Activated CD4-positive, alpha-beta T cell treated with anti-CD3 and anti-CD28 coated beads, Interleukin-2, amount 50 U/mL, for 48 hours (primary cell): ENCODE data around the gene DDX39B.

ENCODE experiments used
- DNase-seq, 2 experiments: peaks; one replicate each; pipeline ENCODE4 v3.0.0-alpha.2; 2020

DDX39B gene

DNA sequence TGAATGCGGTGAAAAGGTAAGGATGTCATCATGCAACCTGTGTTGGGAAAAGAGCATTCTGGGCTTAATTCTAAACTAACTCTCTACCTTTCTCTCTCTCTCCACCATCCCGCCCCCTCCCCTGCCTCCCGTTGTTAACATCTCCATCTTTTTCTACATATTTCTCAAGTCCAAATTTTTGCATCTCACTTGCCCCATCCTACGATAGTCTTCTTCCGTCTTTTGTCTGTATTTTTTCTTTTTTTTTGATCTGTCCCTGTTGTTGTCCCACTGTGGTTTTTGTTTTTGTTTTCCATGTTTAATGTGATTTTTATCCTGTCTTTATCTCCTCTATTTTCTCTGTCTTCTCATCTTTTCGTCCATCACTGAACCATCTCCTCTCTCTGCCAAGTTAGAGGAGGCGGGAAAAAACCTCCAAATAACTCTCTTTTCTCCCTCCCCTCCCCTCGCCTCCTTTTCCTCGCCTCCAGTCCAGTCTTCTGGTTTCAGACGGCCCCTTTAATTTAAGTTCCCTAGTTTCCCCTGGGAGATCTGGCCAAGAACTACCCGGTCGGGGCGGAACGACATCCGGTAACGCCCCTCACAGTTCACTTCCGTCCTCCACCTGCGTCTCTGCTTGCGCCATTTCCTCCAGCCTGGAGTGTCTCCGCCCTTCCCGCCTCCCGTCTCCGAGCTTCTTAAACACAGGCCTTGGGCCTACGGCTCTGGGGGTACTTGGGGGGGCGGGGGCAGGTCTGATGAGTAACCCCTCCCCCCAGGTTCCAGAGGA lies 5.3 kb upstream of the DDX39B start, which contains the start of gene NFKBIL1:
Gene NFKBIL1, plus strand, starts transcription at position 651 of the 769 bp plus-strand sequence. Its CDS starts 87 bp downstream, at position 738.
- DNase-seq = peak; percentile 91 to 95

GRCh38 chr6:31546339-31546957 lies 4.6 kb upstream of the DDX39B start, which contains the start of gene ATP6V1G2:
Gene ATP6V1G2 (minus strand): TSS chr6:31546608. CDS start chr6:31546559, 49 bp downstream.
- peak; percentile 93 to 96 for DNase-seq

- no peak for DNase-seq
These were observed 3.5 kb upstream of the DDX39B start for GRCh38 chr6:31545291-31545690.

DNA sequence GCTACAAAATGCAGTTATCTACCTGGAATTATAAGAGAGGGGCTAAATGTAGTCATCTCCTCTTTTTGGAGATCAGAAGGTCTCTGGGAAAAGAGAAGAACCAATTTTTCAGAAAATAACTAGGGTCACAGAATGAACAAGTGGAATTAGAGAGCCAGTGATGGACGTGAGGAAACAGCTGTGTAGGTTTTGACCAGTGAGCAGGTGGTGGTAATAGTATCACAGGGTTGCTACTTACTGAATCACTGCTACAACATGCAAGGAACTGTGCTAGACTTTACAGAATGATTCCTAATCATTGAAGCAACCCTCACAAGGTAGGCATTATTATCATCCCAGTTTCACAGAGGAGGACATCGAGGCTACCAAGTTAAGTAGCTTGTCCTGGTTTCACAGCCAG lies 2.9 kb upstream of the DDX39B start:
- no peak for DNase-seq

DNA sequence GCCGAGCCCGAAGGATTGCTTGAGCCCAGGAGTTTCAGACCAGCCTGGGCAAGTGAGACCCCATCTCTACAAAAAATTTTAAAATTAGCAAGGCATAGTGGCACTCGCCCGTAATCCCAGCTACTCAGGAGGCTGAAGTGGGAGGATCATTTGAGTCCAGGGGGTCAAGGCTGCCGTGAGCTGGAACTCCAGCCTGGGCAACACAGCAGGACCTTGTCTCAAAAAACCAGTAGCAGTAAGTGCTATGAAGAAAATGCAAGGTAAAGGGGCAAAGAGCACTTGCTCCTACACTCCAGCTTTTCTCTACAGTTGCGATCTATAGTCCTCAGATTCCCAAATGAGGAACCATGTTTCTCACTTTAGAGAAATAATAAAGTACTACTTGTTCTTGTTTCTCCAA lies 1.8 kb upstream of the DDX39B start:
- no peak for DNase-seq

DNA sequence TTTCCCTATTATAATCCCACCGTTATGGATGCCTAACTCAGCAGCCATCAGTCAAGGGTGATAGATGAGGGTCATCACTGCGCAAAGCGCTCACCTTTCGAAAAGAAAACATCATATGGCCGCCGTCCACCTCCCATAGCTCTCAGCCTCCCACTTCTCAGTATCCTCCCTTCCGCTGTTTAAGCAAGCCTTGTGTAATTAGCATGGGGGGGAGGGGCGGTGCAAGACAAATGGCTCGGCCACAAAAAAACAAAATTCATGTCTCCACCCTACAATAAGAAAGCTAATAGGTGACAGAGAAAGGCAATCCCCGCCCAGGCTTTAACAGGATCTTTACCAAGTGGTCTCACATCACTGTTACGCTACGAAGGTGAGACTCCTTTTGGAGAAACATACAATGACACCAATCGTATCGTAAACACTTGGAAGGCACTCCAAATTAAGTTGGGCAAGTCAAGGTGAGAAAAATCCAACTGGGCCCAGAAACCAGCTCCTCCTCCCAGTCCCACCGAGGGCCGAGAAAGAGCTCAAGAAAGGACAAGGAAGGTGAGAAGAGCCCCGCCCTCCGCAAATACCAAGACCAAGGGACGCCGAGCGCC lies 645 bp downstream of the DDX39B start:
- peak; percentile 68 to 72 for DNase-seq

- DNase-seq = no peak
These were observed 1.2 kb downstream of the DDX39B start for GRCh38 chr6:31540640-31541039.

DNA sequence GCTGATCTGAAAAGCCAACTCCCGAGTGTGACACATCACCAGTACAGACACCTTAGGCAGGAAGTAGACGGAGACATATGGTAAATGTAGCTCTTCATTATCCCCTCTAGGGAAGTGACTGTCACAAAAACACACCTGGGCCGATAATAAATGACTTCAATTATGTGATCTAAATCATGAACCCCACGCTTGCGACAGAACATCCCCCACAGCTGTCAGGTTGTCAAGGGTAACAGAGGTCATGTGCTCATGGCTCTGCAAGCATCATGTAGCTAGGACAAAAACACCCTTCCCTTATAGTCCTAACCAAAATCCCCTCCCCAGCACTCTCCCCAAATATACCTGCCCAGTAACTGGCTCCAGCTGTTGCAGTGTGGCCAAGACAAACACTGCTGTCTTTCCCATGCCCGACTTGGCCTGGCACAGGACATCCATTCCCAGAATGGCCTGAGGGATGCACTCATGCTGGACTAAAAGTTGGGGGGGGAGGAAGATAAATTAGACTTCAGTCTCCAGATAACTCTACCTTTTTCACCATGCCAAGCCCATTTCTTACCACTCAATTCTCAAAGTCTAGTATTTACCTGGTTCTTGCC lies 2.9 kb downstream of the DDX39B start:
- no peak for DNase-seq

- no peak for DNase-seq
These were observed 6.1 kb downstream of the DDX39B start for GRCh38 chr6:31535538-31536324.

GRCh38 chr6:31534521-31535040 lies 7.2 kb downstream of the DDX39B start:
- DNase-seq = no peak

DNA sequence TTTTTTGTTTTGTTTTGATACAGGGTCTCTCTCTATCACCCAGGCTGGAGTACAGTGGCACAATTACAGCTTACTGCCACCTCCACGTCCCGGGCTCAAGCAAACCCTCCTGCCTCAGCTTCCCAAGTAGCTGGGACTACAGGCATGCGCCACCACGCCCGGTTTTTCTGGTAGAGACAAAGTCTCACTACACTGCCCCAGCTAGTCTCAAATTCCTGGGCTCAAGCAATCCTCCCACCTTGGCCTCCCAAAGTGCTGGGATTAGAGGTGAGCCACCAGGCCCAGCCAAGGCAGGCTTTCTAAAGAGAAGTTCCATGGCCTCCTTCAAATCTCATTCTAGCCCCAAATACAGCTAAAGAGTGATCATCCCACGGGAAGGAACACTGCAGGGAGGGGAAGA lies 7.8 kb downstream of the DDX39B start:
- DNase-seq = no peak

- DNase-seq = no peak
These were observed 8.4 kb downstream of the DDX39B start for GRCh38 chr6:31533455-31533841.

- no peak for DNase-seq
These were observed 9.0 kb downstream of the DDX39B start for GRCh38 chr6:31532644-31533454.

DNA sequence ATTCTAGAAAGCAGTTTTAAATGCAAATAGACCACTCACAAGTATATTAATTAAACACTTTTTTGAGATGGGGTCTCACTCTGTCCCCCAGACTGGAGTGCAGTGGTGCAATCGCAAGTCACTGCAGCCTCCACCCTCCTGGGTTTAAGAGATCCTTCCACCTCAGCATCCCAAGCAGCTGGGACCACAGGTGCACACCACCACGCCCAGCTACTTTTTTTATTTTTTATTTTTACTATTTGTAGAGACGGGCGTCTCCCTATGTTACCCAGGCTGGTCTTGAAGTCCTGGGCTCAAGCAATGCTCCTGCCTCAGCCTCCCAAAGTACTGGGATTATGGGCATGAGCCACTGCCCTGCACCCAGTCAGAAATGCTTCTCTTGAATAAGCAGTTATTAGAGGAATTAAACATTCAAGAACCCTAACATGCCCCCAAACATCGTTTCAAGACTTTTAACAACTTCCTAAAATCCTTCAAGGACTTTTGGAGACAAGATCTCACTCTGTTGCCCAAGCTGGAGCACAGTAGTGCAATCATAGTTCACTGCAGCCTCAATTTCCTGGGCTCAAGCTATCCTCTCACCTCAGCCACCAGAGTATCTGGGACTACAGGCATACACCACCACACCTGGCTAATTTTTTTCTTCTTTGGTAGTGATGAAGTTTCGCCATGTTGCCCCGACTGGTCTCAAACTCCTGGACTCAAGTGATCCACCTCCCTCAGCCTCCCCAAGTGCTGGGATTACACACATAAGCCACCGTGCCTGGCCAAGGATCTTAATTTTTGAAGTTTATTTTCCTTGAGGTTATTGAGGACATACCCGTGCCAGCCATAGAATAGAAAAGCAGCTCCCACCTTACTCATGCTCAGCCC lies 9.8 kb downstream of the DDX39B start:
- no peak for DNase-seq

- no peak for DNase-seq
These were observed 10.6 kb downstream of the DDX39B start for GRCh38 chr6:31531162-31531561.

GRCh38 chr6:31530659-31531058 lies 11.1 kb downstream of the DDX39B start:
- no peak for DNase-seq

- no peak for DNase-seq
These were observed 12.3 kb downstream of the DDX39B start for GRCh38 chr6:31529329-31530150.

- DNase-seq = no peak
These were observed 12.9 kb downstream of the DDX39B start, which contains the start of gene MCCD1 for GRCh38 chr6:31528821-31529328. Gene MCCD1 (plus strand): TSS chr6:31528962. CDS start chr6:31529015, 53 bp downstream.

DNA sequence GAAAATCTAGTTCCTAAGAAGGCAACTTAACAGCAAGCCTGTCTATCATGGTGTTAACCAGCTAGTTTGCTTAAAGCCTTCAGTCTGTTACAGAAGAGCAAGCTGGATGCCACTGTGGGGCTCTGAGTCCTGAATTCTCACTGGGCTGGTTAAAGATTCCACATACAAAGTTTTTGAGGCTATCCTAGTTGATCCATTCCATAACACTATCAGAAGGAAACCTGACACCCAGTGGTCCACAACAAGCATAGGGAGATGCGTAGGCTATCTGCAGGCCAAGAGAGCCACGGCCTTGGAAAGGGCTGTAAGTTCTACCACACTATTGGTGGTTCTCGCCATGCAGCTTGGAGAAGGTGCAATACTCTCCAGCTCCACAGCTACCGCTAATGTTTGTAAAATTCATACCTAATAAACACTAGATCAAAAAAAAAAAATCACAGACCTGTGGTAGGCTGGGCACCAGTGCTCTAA lies 13.5 kb downstream of the DDX39B start:
- no peak for DNase-seq
